Loucy (cell line): Measurements from ENCODE around the gene XRCC4.

Source experiments
- EZH2phosphoT487 ChIP-seq: fragments of 200-600 bp; IDR thresholded peaks from 2 replicates; pipeline ENCODE4 v1.6.1; 2018; ENCODE audit warnings: antibody characterized with exemption, mild to moderate bottlenecking, moderate library complexity, borderline replicate concordance
- TF ChIP-seq, protein P1 (sequence below): fragments of 200-600 bp; sonication (generic); conservative IDR thresholded peaks from 2 replicates; pipeline ENCODE4 v1.5.1; 2014; ENCODE audit warnings: mild to moderate bottlenecking, antibody characterized with exemption, low read length

DNA sequence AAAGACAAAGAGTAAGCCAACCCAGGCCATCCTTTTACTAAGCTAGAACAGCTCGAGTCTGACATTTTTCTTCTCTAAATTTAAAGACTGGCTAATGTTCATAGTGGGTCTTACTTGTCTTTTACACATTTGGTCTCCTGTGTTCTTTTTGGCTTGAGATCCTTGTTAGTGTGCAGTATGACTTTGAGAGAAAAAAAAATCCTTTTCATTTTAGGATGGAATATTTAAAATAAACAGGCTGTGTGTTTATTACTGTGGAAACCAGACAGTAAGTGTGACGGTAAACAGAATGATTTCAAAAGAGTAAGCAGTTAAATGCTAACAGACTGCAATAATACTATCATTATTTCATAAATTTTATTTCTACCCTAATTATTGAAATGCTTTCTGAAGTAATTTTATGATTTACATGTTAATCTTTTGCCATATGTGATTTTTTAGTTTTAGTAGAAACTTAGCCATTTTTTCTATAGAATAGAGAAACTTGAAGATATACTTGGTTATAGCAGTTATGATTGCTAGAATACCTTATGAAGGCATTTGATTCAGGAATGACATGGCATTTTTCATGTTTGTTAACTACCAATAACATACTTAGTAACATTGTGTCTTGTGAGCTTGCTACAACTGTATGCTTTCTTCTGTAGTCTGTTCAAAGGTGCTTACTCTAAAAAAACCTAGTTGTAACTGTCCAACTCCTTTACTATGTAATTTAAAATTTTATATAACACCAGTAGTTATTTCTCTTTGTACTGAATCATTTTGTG, 92.4 kb downstream of the XRCC4 start:
- TF ChIP-seq, protein P1, sequence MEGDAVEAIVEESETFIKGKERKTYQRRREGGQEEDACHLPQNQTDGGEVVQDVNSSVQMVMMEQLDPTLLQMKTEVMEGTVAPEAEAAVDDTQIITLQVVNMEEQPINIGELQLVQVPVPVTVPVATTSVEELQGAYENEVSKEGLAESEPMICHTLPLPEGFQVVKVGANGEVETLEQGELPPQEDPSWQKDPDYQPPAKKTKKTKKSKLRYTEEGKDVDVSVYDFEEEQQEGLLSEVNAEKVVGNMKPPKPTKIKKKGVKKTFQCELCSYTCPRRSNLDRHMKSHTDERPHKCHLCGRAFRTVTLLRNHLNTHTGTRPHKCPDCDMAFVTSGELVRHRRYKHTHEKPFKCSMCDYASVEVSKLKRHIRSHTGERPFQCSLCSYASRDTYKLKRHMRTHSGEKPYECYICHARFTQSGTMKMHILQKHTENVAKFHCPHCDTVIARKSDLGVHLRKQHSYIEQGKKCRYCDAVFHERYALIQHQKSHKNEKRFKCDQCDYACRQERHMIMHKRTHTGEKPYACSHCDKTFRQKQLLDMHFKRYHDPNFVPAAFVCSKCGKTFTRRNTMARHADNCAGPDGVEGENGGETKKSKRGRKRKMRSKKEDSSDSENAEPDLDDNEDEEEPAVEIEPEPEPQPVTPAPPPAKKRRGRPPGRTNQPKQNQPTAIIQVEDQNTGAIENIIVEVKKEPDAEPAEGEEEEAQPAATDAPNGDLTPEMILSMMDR, result no peak
- TF ChIP-seq EZH2phosphoT487, result no peak
